Fibroblast of pulmonary artery (primary cell): ENCODE data around the gene TICAM2.
A peak's percentile ranks its signal among the peaks of the same experiment; 100 is the strongest.
"Not testable (repeated sequence)": the region's sequence is repeated elsewhere in the genome, so short reads cannot be mapped to it uniquely, and the experiment has no call there.

Source experiments
- DNase-seq: peaks from one replicate; pipeline ENCODE4 v3.0.0-alpha.2; 2010; ENCODE audit warnings: low read depth
- H3K4me3 ChIP-seq: replicated peaks from 2 replicates; pipeline ENCODE4 v1.5.1; 2011; ENCODE audit warnings: low read depth, mild to moderate bottlenecking, control low read depth, low read length, moderate library complexity
- TF ChIP-seq, protein P1 (sequence below): IDR thresholded peaks from 2 replicates; pipeline ENCODE4 v1.5.1; 2011; ENCODE audit warnings: mild to moderate bottlenecking, control low read depth, low read length, inconsistent platforms; ENCODE audit errors: missing control alignments

The TICAM2 gene, protein sequence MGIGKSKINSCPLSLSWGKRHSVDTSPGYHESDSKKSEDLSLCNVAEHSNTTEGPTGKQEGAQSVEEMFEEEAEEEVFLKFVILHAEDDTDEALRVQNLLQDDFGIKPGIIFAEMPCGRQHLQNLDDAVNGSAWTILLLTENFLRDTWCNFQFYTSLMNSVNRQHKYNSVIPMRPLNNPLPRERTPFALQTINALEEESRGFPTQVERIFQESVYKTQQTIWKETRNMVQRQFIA

DNA sequence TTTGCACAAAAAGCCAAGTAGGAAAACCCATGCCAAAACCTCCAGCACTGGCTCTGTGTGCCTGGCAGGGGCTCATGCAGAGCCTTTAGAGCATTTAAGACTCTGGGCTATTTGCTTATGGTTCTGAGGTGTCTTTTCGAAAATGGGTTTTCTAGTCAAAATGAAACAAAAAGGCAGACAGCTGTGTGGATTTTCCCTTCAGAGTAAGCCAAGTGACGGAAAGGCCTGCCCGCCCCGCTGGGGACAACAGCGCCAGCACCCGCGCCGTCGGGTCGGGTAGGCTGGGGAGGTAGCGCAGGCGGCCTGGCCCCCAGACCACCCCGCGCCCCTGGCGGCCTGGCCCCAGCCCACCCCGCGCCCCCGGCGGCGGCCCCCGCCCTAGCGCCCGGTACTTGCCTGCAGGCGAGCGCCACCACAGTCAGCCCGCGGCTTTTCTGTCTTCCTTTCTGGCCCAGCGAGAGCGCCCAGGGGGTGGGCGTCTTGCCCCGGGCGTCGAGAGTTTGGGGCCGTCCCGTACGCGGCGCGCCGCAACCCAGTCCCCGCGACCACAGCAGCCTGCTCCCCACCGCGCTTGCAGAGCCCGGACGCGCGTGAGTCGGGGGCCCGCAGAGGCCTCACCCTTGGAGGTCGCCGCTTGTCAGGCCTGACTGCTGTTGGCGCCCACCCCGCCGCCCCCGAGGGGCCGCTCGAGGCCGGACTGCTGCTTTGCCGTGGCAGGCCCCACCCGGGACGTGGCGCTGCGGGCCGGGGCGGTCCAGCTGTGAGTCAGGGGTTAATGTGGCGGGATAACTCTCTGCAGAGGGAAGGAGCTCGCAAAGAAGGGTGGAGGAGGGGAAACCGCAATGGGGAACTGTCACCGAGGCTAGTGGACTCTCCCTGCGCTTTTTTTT, at the start of gene TICAM2:
TSS of gene TICAM2 (minus strand) at position 779 of the 890 bp plus-strand sequence. CDS start 21,223 bp downstream, outside the sequence.
- peak; percentile 46 for DNase-seq
- TF ChIP-seq, protein P1, sequence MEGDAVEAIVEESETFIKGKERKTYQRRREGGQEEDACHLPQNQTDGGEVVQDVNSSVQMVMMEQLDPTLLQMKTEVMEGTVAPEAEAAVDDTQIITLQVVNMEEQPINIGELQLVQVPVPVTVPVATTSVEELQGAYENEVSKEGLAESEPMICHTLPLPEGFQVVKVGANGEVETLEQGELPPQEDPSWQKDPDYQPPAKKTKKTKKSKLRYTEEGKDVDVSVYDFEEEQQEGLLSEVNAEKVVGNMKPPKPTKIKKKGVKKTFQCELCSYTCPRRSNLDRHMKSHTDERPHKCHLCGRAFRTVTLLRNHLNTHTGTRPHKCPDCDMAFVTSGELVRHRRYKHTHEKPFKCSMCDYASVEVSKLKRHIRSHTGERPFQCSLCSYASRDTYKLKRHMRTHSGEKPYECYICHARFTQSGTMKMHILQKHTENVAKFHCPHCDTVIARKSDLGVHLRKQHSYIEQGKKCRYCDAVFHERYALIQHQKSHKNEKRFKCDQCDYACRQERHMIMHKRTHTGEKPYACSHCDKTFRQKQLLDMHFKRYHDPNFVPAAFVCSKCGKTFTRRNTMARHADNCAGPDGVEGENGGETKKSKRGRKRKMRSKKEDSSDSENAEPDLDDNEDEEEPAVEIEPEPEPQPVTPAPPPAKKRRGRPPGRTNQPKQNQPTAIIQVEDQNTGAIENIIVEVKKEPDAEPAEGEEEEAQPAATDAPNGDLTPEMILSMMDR = peak; percentile 3
- H3K4me3 ChIP-seq = peak within 1 kb of the TSS; percentile 70

DNA sequence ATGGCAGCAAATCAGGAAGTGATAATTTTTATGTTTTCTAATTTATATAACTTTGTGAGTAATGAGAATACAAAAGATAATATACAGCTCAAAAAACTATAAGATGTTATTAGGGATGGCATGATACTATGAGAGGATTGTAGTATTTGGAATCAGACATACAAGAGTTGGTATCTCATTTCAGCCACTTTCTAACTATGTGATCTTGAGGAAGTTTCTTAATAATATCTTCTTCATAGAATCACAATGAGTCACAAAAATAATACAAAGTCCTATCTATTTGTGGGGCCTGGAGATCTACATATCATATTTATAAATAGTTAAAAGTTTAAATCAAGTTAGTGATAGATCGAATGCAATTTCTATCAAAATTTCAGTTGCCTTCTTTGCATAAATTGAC, 47.3 kb upstream of the TICAM2 start:
- no peak overlapping the region for H3K4me3 ChIP-seq
- TF ChIP-seq, protein P1 = no peak
- no peak for DNase-seq

DNA sequence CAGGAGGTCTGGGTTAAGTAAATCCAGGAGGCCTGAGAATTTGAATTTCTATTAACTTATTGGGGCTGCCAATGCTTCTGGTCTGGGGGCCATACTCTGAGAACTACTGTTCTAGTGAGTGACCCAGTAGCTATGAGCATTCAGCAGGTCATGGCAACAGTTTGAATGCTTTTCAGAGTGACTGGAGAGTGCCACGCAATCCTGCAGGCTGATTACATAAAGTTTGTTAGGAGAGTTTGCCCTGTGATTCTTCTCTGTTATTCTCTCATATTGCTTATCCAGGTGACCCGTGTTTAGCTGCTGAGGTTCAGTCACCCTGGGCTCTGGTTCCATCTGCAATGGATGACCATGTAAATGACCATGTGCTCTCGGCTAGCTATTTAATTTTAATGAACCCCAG, 45.8 kb upstream of the TICAM2 start:
- TF ChIP-seq, protein P1 = no peak
- H3K4me3 ChIP-seq = no peak overlapping the region
- DNase-seq = no peak

DNA sequence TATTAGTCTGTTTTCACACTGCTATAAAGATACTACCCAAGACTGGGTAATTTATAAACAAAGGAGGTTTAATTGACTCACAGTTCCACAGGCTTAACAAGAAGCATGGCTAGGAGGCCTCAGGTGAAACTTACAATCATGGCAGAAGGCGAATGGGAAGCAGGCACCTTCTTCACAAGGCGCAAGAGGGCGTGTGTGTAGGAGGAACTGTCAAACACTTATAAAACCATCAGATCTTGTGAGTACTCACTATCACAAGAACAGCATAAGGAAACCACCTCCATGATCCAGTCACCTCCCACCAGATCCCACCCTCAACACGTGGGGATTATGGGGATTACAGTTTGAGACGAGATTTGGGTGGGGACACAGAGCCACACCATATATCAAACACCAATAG, 43.1 kb upstream of the TICAM2 start:
- DNase-seq, H3K4me3 ChIP-seq: not testable (repeated sequence)

DNA sequence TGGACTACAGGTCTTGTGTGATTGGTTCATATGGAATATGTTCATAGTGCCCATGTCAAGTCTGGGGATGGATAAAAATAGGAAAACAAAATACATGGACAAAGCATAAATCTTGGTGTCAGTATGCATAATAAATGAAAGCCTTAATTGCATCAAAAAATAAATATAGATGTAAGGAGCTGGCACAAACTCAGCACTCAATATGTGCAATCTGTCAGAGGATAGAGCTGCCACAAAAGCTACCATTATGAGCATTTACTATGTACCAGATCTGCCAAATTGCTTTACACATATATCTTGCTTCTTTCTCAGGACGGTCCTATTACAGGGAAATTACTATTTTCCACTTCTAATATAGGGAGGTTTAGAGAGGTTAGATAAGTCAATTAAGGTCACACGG, 41.8 kb upstream of the TICAM2 start:
- no peak overlapping the region for H3K4me3 ChIP-seq
- no peak for DNase-seq
- TF ChIP-seq, protein P1 = no peak

DNA sequence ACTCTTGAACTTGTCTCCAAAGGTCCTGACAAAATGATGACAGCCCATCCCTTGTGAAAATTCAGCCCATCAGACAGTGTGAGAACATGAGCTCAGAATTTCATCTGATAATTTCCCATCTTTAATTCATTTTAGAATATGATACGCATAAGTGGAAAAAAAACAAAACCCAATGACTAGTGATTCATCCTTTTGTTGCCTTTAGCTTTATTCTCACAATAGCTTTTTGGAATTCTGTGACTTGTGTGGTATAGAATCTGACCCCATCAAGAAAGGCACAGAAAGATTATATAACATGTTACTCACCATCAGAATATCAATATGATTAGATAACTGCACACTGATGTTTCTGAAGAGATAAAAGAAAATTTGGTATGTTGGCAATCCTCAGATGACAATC, 39.7 kb upstream of the TICAM2 start:
- H3K4me3 ChIP-seq = no peak overlapping the region
- DNase-seq = no peak
- TF ChIP-seq, protein P1 = no peak

DNA sequence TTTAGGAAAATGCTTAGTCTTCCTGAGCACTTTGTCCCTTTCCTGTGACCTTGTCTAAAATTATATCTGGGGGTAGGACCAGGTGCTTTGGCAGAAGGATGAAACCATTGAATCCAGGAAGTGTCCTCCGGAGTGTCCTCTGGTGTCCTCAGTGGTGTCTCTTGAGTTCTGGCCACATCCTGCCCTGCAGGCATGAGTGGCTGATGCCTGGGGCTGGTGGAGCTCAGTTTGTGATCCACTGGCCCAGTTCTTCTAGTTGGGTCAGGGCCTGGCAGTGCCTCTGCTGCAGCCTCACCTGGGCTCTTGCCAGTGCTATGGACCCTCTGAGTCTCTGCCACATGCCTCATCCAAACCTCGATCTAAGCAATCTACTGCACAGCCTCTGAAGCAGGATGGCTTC, 38.0 kb upstream of the TICAM2 start:
- DNase-seq = no peak
- no peak overlapping the region for H3K4me3 ChIP-seq
- TF ChIP-seq, protein P1 = no peak
